Spleen (tissue), 7 donors: ENCODE results near the gene PCBD2.

Source experiments
- CTCF ChIP-seq, 11 experiments: fragments of 200-600 bp in 7 of 11; fragments of 450-650 bp in 4 of 11; sonication (generic) in 4 of 11; IDR thresholded peaks in 8 of 11; conservative IDR thresholded peaks in 3 of 11; 1 replicate in 7 of 11; 2 replicates in 4 of 11; pipeline versions ENCODE4 v1.4.0 to v1.8.0; 2016 to 2021; ENCODE audit warnings: antibody characterized with exemption in 11 of 11, inconsistent platforms in 4 of 11, mild to moderate bottlenecking in 1 of 11
- POLR2A ChIP-seq, 3 donors: fragments of 450-650 bp; IDR thresholded peaks; one replicate each; pipeline ENCODE4 v1.5.1; 2017; ENCODE audit warnings: antibody characterized with exemption in 3 of 3, mild to moderate bottlenecking in 1 of 3
- donor health status: DM: no; HTN: no; CAD: no; lungs with moderate emphysema.
- donor health status: DM: no; HTN: no; CAD: no.
- donor health status: DM: no; HTN: no; CAD: no.

GRCh38 chr5:134937526-134937925 is 32.6 kb downstream of the PCBD2 start:
- TF ChIP-seq POLR2A (IDR thresholded peaks at IDR 0.05): no peak
- no peak for TF ChIP-seq CTCF (IDR thresholded peaks at IDR 0.05 in 8 of 11, conservative IDR thresholded peaks at IDR 0.05 in 3 of 11)
